ENCODE data around the gene PTAFR. TPM values are rescaled to one million over a fixed set of nuclear protein-coding genes. Genes with fewer than 3 reads are reported as not detected.

Gene PTAFR
- polyA plus RNA-seq, 1 donor (not counting 4 experiments of a cell fraction or from before 2014, with no cell fraction given), result 19.6 TPM

DNA sequence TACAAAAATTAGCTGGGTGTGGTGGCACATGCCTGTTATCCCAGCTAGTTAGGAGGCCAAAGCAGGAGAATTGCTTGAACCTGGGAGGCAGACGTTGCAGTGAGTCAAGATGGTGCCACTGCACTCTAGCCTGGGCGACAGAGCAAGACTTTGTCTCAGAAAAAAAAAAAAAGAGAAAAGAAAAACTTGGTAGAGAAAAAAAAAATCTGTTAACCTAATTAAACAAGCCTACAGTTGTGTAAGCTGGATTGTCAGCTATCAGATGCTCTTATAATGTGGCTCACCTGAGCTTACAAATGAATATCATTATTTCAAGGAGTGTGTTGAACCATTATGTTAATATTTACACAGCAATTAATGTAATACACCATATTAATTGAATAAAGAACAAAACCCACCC is 61.6 kb downstream of the PTAFR start:
- DNase-seq (ENCODE audit: low read depth, low spot score) (no peak), FAIRE-seq (no peak)
- no peak overlapping the region for H3K4me3 ChIP-seq (ENCODE audit: control insufficient read depth in 2 of 3, extremely low read depth in 1 of 3, insufficient read depth in 2 of 3, low read depth in 1 of 3, low read length in 3 of 3)
- H3K9me3 ChIP-seq (ENCODE audit: control insufficient read depth, low read depth, low read length), result no peaks in the 10 kb centered on the region
- no peak overlapping the region for H3K9ac ChIP-seq (ENCODE audit: control insufficient read depth, extremely low read depth, insufficient read depth, low read length)
- no peak overlapping the region for H3K27ac ChIP-seq (ENCODE audit: control insufficient read depth, insufficient read depth, low read length)
- H3K4me2 ChIP-seq (ENCODE audit: control insufficient read depth, extremely low read depth, insufficient read depth, low read depth, low read length), result no peak overlapping the region
- H4K20me1 ChIP-seq (ENCODE audit: control insufficient read depth, extremely low read depth, insufficient read depth, low read length), result no peaks in the 10 kb centered on the region
- dilution Hi-C loops (cut with MboI; ENCODE audit: extremely low pct_ligation_motif_present, low sequenced_read_pairs), result no loop called here
- no peaks in the 10 kb centered on the region for H3K9me1 ChIP-seq (ENCODE audit: control insufficient read depth, extremely low read depth, insufficient read depth, low read length)
- H3K36me3 ChIP-seq (ENCODE audit: control insufficient read depth in 2 of 2, extremely low read depth in 1 of 2, insufficient read depth in 2 of 2, low read length in 2 of 2), result no peaks in the 10 kb centered on the region
- H3K79me2 ChIP-seq (ENCODE audit: control insufficient read depth, insufficient read depth, low read length), result no peaks in the 10 kb centered on the region
- H2AFZ ChIP-seq (ENCODE audit: control insufficient read depth, low read length), result no peak overlapping the region
- H3K4me1 ChIP-seq (ENCODE audit: control insufficient read depth, extremely low read depth, insufficient read depth, low read length), result peaks cover 16% of the 10 kb centered on the region
- H3K27me3 ChIP-seq (ENCODE audit: control insufficient read depth, extremely low read depth, insufficient read depth, low read length), result no peaks in the 10 kb centered on the region
- TF ChIP-seq EZH2 (IDR thresholded peaks at IDR 0.05; ENCODE audit: low read length) (no peak), CTCF (optimal IDR thresholded peaks at IDR 0.05 in 1 of 3, IDR thresholded peaks at IDR 0.05 in 1 of 3, conservative IDR thresholded peaks at IDR 0.05 in 1 of 3; ENCODE audit: extremely low read depth in 1 of 3, insufficient read depth in 2 of 3, low read length in 3 of 3) (no peak)

DNA sequence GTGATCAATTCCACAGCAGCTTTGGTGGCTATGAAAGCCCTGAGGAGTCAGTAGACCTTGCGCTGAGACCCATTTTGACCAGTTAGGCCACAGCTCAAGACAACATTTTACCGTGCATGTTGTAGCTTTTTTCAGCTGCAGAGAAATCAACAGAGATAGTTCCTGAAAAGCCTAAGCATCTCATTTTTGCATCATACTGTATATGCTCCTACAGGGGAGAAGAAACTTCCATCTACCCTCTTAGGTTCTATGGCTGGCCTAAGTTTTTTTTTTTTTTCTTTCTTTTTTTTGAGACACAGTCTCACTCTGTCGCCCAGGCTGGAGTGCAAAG is 63.3 kb downstream of the PTAFR start:
- H3K4me3 ChIP-seq (ENCODE audit: control insufficient read depth in 2 of 3, extremely low read depth in 1 of 3, insufficient read depth in 2 of 3, low read depth in 1 of 3, low read length in 3 of 3), result no peak overlapping the region
- H3K9ac ChIP-seq (ENCODE audit: control insufficient read depth, extremely low read depth, insufficient read depth, low read length), result no peak overlapping the region
- peaks cover 16% of the 10 kb centered on the region for H3K4me1 ChIP-seq (ENCODE audit: control insufficient read depth, extremely low read depth, insufficient read depth, low read length)
- H3K79me2 ChIP-seq (ENCODE audit: control insufficient read depth, insufficient read depth, low read length), result no peaks in the 10 kb centered on the region
- no peak overlapping the region for H2AFZ ChIP-seq (ENCODE audit: control insufficient read depth, low read length)
- H3K27ac ChIP-seq (ENCODE audit: control insufficient read depth, insufficient read depth, low read length), result no peak overlapping the region
- DNase-seq (ENCODE audit: low read depth, low spot score) (no peak), FAIRE-seq (no peak)
- dilution Hi-C loops (cut with MboI; ENCODE audit: extremely low pct_ligation_motif_present, low sequenced_read_pairs), result no loop called here
- H3K9me1 ChIP-seq (ENCODE audit: control insufficient read depth, extremely low read depth, insufficient read depth, low read length), result no peaks in the 10 kb centered on the region
- no peak overlapping the region for H3K4me2 ChIP-seq (ENCODE audit: control insufficient read depth, extremely low read depth, insufficient read depth, low read depth, low read length)
- H3K9me3 ChIP-seq (ENCODE audit: control insufficient read depth, low read depth, low read length), result no peaks in the 10 kb centered on the region
- H3K27me3 ChIP-seq (ENCODE audit: control insufficient read depth, extremely low read depth, insufficient read depth, low read length), result no peaks in the 10 kb centered on the region
- no peak for TF ChIP-seq EZH2 (IDR thresholded peaks at IDR 0.05; ENCODE audit: low read length)
- peak; percentile 21 to 33 (median 32) for TF ChIP-seq CTCF (optimal IDR thresholded peaks at IDR 0.05 in 1 of 3, IDR thresholded peaks at IDR 0.05 in 1 of 3, conservative IDR thresholded peaks at IDR 0.05 in 1 of 3; ENCODE audit: extremely low read depth in 1 of 3, insufficient read depth in 2 of 3, low read length in 3 of 3)
- H3K36me3 ChIP-seq (ENCODE audit: control insufficient read depth in 2 of 2, extremely low read depth in 1 of 2, insufficient read depth in 2 of 2, low read length in 2 of 2), result no peaks in the 10 kb centered on the region
- H4K20me1 ChIP-seq (ENCODE audit: control insufficient read depth, extremely low read depth, insufficient read depth, low read length), result no peaks in the 10 kb centered on the region

All from keratinocyte (primary cell).